GM18868 (cell line): ENCODE results near the gene SLAMF1.
"Not testable (repeated sequence)": the region's sequence is repeated elsewhere in the genome, so short reads cannot be mapped to it uniquely, and the experiment has no call there.

ENCODE experiments used
- ATAC-seq: cut with Tn5 transposase; IDR thresholded peaks from one replicate; pipeline ENCODE4 v1.9.1; 2021; ENCODE audit warnings: mild to moderate bottlenecking, moderate library complexity; ENCODE audit not compliant: unreplicated experiment

Gene SLAMF1

GRCh38 chr1:160607011-160607671, 39.7 kb downstream of the SLAMF1 start:
- peak; percentile 62 for ATAC-seq

- no peak for ATAC-seq
These were observed 40.2 kb downstream of the SLAMF1 start for GRCh38 chr1:160606611-160607010.

- no peak for ATAC-seq
These were observed 40.9 kb downstream of the SLAMF1 start for GRCh38 chr1:160605792-160606479.

- no peak for ATAC-seq
These were observed 41.6 kb downstream of the SLAMF1 start for GRCh38 chr1:160605205-160605604.

GRCh38 chr1:160597705-160598104, 49.1 kb downstream of the SLAMF1 start:
- ATAC-seq = no peak

GRCh38 chr1:160597051-160597450, 49.8 kb downstream of the SLAMF1 start:
- no peak for ATAC-seq

GRCh38 chr1:160590488-160590887, 56.4 kb downstream of the SLAMF1 start:
- ATAC-seq = no peak

GRCh38 chr1:160588468-160588867, 58.4 kb downstream of the SLAMF1 start:
- no peak for ATAC-seq

GRCh38 chr1:160584784-160585183, 62.1 kb downstream of the SLAMF1 start:
- ATAC-seq = no peak

- ATAC-seq = not testable (repeated sequence)
These were observed 63.9 kb downstream of the SLAMF1 start for GRCh38 chr1:160582976-160583375.

- no peak for ATAC-seq
These were observed 64.9 kb downstream of the SLAMF1 start for GRCh38 chr1:160581961-160582360.

- no peak for ATAC-seq
These were observed 66.5 kb downstream of the SLAMF1 start for GRCh38 chr1:160580221-160580812.

GRCh38 chr1:160579216-160579701, 67.6 kb downstream of the SLAMF1 start, which contains the start of gene CD84:
Gene CD84, minus strand, starts transcription at chr1:160579496. Its CDS starts 59 bp downstream, at chr1:160579437.
- peak; percentile 38 for ATAC-seq

- no peak for ATAC-seq
These were observed 68.2 kb downstream of the SLAMF1 start for GRCh38 chr1:160578525-160579191.

GRCh38 chr1:160578175-160578524, 68.7 kb downstream of the SLAMF1 start:
- ATAC-seq = no peak

GRCh38 chr1:160577671-160578070, 69.2 kb downstream of the SLAMF1 start:
- no peak for ATAC-seq

- no peak for ATAC-seq
These were observed 70.0 kb downstream of the SLAMF1 start for GRCh38 chr1:160576884-160577283.

GRCh38 chr1:160576390-160576789, 70.5 kb downstream of the SLAMF1 start:
- no peak for ATAC-seq

- no peak for ATAC-seq
These were observed 71.7 kb downstream of the SLAMF1 start for GRCh38 chr1:160575112-160575664.

- ATAC-seq = no peak
These were observed 76.0 kb downstream of the SLAMF1 start for GRCh38 chr1:160570840-160571239.

GRCh38 chr1:160569806-160570205, 77.0 kb downstream of the SLAMF1 start:
- no peak for ATAC-seq
